GM18502 (cell line): ENCODE measurements around the gene MTG1.
A peak's percentile ranks its signal among the peaks of the same experiment; 100 is the strongest.
"Not testable (repeated sequence)": the region's sequence is repeated elsewhere in the genome, so short reads cannot be mapped to it uniquely, and the experiment has no call there.

Experiments
- ATAC-seq: cut with Tn5 transposase; IDR thresholded peaks from one replicate; pipeline ENCODE4 v1.9.1; 2021; ENCODE audit warnings: mild to moderate bottlenecking; ENCODE audit not compliant: unreplicated experiment, poor library complexity

MTG1 gene

GRCh38 chr10:133377025-133377817, 16.7 kb upstream of the MTG1 start:
- ATAC-seq = no peak

- ATAC-seq = no peak
Measured at GRCh38 chr10:133377818-133378250, 16.1 kb upstream of the MTG1 start.

- peak; percentile 41 for ATAC-seq
Measured at GRCh38 chr10:133378251-133379096, 15.5 kb upstream of the MTG1 start.

- ATAC-seq = peak; percentile 59
Measured at GRCh38 chr10:133379152-133379800, 14.7 kb upstream of the MTG1 start, which contains the start of gene PAOX. TSS of gene PAOX (plus strand) at chr10:133379262. CDS start at chr10:133379317, 55 bp downstream.

- no peak for ATAC-seq
Measured at GRCh38 chr10:133379801-133380666, 13.9 kb upstream of the MTG1 start.

GRCh38 chr10:133381036-133381435, 12.9 kb upstream of the MTG1 start:
- no peak for ATAC-seq

GRCh38 chr10:133383551-133383950, 10.4 kb upstream of the MTG1 start:
- no peak for ATAC-seq

- no peak for ATAC-seq
Measured at GRCh38 chr10:133384071-133384470, 9.9 kb upstream of the MTG1 start.

- no peak for ATAC-seq
Measured at GRCh38 chr10:133385214-133385613, 8.7 kb upstream of the MTG1 start.

GRCh38 chr10:133386951-133387350, 7.0 kb upstream of the MTG1 start:
- not testable (repeated sequence) for ATAC-seq

- peak; percentile 2 for ATAC-seq
Measured at GRCh38 chr10:133388236-133388972, 5.6 kb upstream of the MTG1 start.

GRCh38 chr10:133388973-133389818, 4.8 kb upstream of the MTG1 start:
- peak; percentile 85 for ATAC-seq

GRCh38 chr10:133390597-133391248, 3.2 kb upstream of the MTG1 start:
- ATAC-seq = no peak

GRCh38 chr10:133391249-133391635, 2.7 kb upstream of the MTG1 start:
- ATAC-seq = no peak

GRCh38 chr10:133391761-133392518, 2.0 kb upstream of the MTG1 start:
- ATAC-seq = no peak

- ATAC-seq = no peak
Measured at GRCh38 chr10:133393401-133394063, 425 bp upstream of the MTG1 start.

- ATAC-seq = no peak
Measured at GRCh38 chr10:133394801-133395221, 854 bp downstream of the MTG1 start.
